Kidney (tissue), 2 donors: ENCODE measurements around the gene KRTAP1-3. TPM values are rescaled to one million over a fixed set of nuclear protein-coding genes. Genes with fewer than 3 reads are reported as not detected.

Experiments
- polyA plus RNA-seq: library from polyadenylated mRNA; stranded (reverse); fragments of 350-450 nt; fragmentation: Illumina TruSeq; extraction: RNeasy Lipid Tissue Mini Kit (QIAGEN cat#74804); gene quantifications from one replicate; pipeline ENCODE4 v1.2.3, GENCODE V29; 2014; ENCODE audit warnings: low read depth, low replicate concordance; ENCODE audit not compliant: insufficient read depth
- total RNA-seq: library from RNA; stranded (reverse); fragmentation: NEBNext Ultra II Directional; extraction: Animal tissue kit (Norgen Biotek cat#: 25700); gene quantifications from one replicate; pipeline ENCODE4 v1.2.1, GENCODE V29; 2021
- donor health status: DM: yes; HTN: yes; CAD: no.

Gene KRTAP1-3
- total and polyA plus RNA-seq, 2 donors from 2014 or later: not detected

Other genes starting within 250 kb of the KRTAP1-3 start
Only the 30 nearest of the 37 such genes appear.
- not detected for gene KRT12, start 167.7 kb downstream of the KRTAP1-3 start, total RNA-seq
- gene KRT12, start 167.7 kb downstream of the KRTAP1-3 start, polyA plus RNA-seq: not detected
- not detected for gene KRT20, start 149.6 kb downstream of the KRTAP1-3 start, total RNA-seq
- not detected for gene KRT20, start 149.6 kb downstream of the KRTAP1-3 start, polyA plus RNA-seq
- gene KRT23, start 97.2 kb downstream of the KRTAP1-3 start, total RNA-seq: 4.2 TPM
- gene KRT23, start 97.2 kb downstream of the KRTAP1-3 start, polyA plus RNA-seq: 2.2 TPM
- gene KRT39, start 67.9 kb downstream of the KRTAP1-3 start, total RNA-seq: not detected
- not detected for gene KRT39, start 67.9 kb downstream of the KRTAP1-3 start, polyA plus RNA-seq
- not detected for gene KRT40, start 50.5 kb downstream of the KRTAP1-3 start, total RNA-seq
- gene KRT40, start 50.5 kb downstream of the KRTAP1-3 start, polyA plus RNA-seq: not detected
- gene KRTAP3-3, start 40.7 kb downstream of the KRTAP1-3 start, total RNA-seq: not detected
- not detected for gene KRTAP3-3, start 40.7 kb downstream of the KRTAP1-3 start, polyA plus RNA-seq
- not detected for gene KRTAP3-2, start 35.0 kb downstream of the KRTAP1-3 start, total RNA-seq
- not detected for gene KRTAP3-2, start 35.0 kb downstream of the KRTAP1-3 start, polyA plus RNA-seq
- not detected for gene KRTAP3-1, start 25.7 kb downstream of the KRTAP1-3 start, total RNA-seq
- gene KRTAP3-1, start 25.7 kb downstream of the KRTAP1-3 start, polyA plus RNA-seq: not detected
- gene KRTAP1-5, start 7.7 kb downstream of the KRTAP1-3 start, total RNA-seq: not detected
- not detected for gene KRTAP1-5, start 7.7 kb downstream of the KRTAP1-3 start, polyA plus RNA-seq
- gene KRTAP1-4, start 4.7 kb downstream of the KRTAP1-3 start, total RNA-seq: not detected
- gene KRTAP1-4, start 4.7 kb downstream of the KRTAP1-3 start, polyA plus RNA-seq: not detected
- gene KRTAP1-1, start 6.6 kb upstream of the KRTAP1-3 start, total RNA-seq: not detected
- not detected for gene KRTAP1-1, start 6.6 kb upstream of the KRTAP1-3 start, polyA plus RNA-seq
- not detected for gene KRTAP2-1, start 12.4 kb upstream of the KRTAP1-3 start, total RNA-seq
- not detected for gene KRTAP2-1, start 12.4 kb upstream of the KRTAP1-3 start, polyA plus RNA-seq
- gene KRTAP2-2, start 20.4 kb upstream of the KRTAP1-3 start, total RNA-seq: not detected
- gene KRTAP2-2, start 20.4 kb upstream of the KRTAP1-3 start, polyA plus RNA-seq: not detected
- 0.28 TPM for gene KRTAP2-3, start 25.2 kb upstream of the KRTAP1-3 start, total RNA-seq
- gene KRTAP2-3, start 25.2 kb upstream of the KRTAP1-3 start, polyA plus RNA-seq: not detected
- not detected for gene KRTAP2-4, start 31.0 kb upstream of the KRTAP1-3 start, total RNA-seq
- gene KRTAP2-4, start 31.0 kb upstream of the KRTAP1-3 start, polyA plus RNA-seq: not detected
- gene KRTAP4-7, start 49.3 kb upstream of the KRTAP1-3 start, total RNA-seq: not detected
- gene KRTAP4-7, start 49.3 kb upstream of the KRTAP1-3 start, polyA plus RNA-seq: not detected
- not detected for gene KRTAP4-8, start 63.3 kb upstream of the KRTAP1-3 start, total RNA-seq
- not detected for gene KRTAP4-8, start 63.3 kb upstream of the KRTAP1-3 start, polyA plus RNA-seq
- not detected for gene KRTAP4-16, start 67.3 kb upstream of the KRTAP1-3 start, total RNA-seq
- gene KRTAP4-16, start 67.3 kb upstream of the KRTAP1-3 start, polyA plus RNA-seq: not detected
- gene KRTAP4-9, start 70.5 kb upstream of the KRTAP1-3 start, total RNA-seq: not detected
- not detected for gene KRTAP4-9, start 70.5 kb upstream of the KRTAP1-3 start, polyA plus RNA-seq
- gene KRTAP4-11, start 83.5 kb upstream of the KRTAP1-3 start, total RNA-seq: not detected
- not detected for gene KRTAP4-11, start 83.5 kb upstream of the KRTAP1-3 start, polyA plus RNA-seq
- gene KRTAP4-12, start 89.3 kb upstream of the KRTAP1-3 start, total RNA-seq: not detected
- gene KRTAP4-12, start 89.3 kb upstream of the KRTAP1-3 start, polyA plus RNA-seq: not detected
- not detected for gene KRTAP4-6, start 105.7 kb upstream of the KRTAP1-3 start, total RNA-seq
- gene KRTAP4-6, start 105.7 kb upstream of the KRTAP1-3 start, polyA plus RNA-seq: not detected
- gene KRTAP4-5, start 115.0 kb upstream of the KRTAP1-3 start, total RNA-seq: not detected
- not detected for gene KRTAP4-5, start 115.0 kb upstream of the KRTAP1-3 start, polyA plus RNA-seq
- not detected for gene KRTAP4-4, start 125.9 kb upstream of the KRTAP1-3 start, total RNA-seq
- not detected for gene KRTAP4-4, start 125.9 kb upstream of the KRTAP1-3 start, polyA plus RNA-seq
- gene KRTAP4-3, start 133.3 kb upstream of the KRTAP1-3 start, total RNA-seq: not detected
- gene KRTAP4-3, start 133.3 kb upstream of the KRTAP1-3 start, polyA plus RNA-seq: not detected
- gene KRTAP4-2, start 143.3 kb upstream of the KRTAP1-3 start, total RNA-seq: not detected
- not detected for gene KRTAP4-2, start 143.3 kb upstream of the KRTAP1-3 start, polyA plus RNA-seq
- gene KRTAP4-1, start 150.0 kb upstream of the KRTAP1-3 start, total RNA-seq: not detected
- gene KRTAP4-1, start 150.0 kb upstream of the KRTAP1-3 start, polyA plus RNA-seq: not detected
- gene KRTAP9-1, start 155.0 kb upstream of the KRTAP1-3 start, total RNA-seq: not detected
- not detected for gene KRTAP9-1, start 155.0 kb upstream of the KRTAP1-3 start, polyA plus RNA-seq
- not detected for gene KRTAP9-2, start 191.8 kb upstream of the KRTAP1-3 start, total RNA-seq
- not detected for gene KRTAP9-2, start 191.8 kb upstream of the KRTAP1-3 start, polyA plus RNA-seq
- not detected for gene KRTAP9-3, start 197.6 kb upstream of the KRTAP1-3 start, total RNA-seq
- not detected for gene KRTAP9-3, start 197.6 kb upstream of the KRTAP1-3 start, polyA plus RNA-seq